Amniotic epithelial cell (primary cell): ENCODE measurements around the gene RPUSD4.

Experiments
- DNase-seq: peaks from one replicate; pipeline ENCODE4 v3.0.0-alpha.2; 2010; ENCODE audit warnings: low read depth

RPUSD4 gene

GRCh38 chr11:126212089-126212660, 725 bp upstream of the RPUSD4 start:
- no peak for DNase-seq

GRCh38 chr11:126210871-126211235, 597 bp downstream of the RPUSD4 start:
- DNase-seq: no peak

- DNase-seq: no peak
Measured at GRCh38 chr11:126207896-126208295, 3.6 kb downstream of the RPUSD4 start.

GRCh38 chr11:126205359-126205758, 6.1 kb downstream of the RPUSD4 start:
- no peak for DNase-seq

- DNase-seq: no peak
Measured at GRCh38 chr11:126202646-126203359, 8.6 kb downstream of the RPUSD4 start.

GRCh38 chr11:126198648-126199047, 12.8 kb downstream of the RPUSD4 start:
- DNase-seq: no peak

- no peak for DNase-seq
Measured at GRCh38 chr11:126197277-126197939, 14.0 kb downstream of the RPUSD4 start.

- no peak for DNase-seq
Measured at GRCh38 chr11:126195119-126195518, 16.3 kb downstream of the RPUSD4 start.

GRCh38 chr11:126194121-126194543, 17.3 kb downstream of the RPUSD4 start:
- peak; percentile 45 for DNase-seq

- no peak for DNase-seq
Measured at GRCh38 chr11:126193038-126193478, 18.4 kb downstream of the RPUSD4 start.

GRCh38 chr11:126192361-126192760, 19.1 kb downstream of the RPUSD4 start:
- DNase-seq: no peak

GRCh38 chr11:126191379-126192073, 19.9 kb downstream of the RPUSD4 start:
- DNase-seq: no peak

- peak; percentile 52 for DNase-seq
Measured at GRCh38 chr11:126190792-126191191, 20.7 kb downstream of the RPUSD4 start.

- no peak for DNase-seq
Measured at GRCh38 chr11:126189109-126189929, 22.1 kb downstream of the RPUSD4 start.

- DNase-seq: no peak
Measured at GRCh38 chr11:126188332-126189108, 22.9 kb downstream of the RPUSD4 start.

GRCh38 chr11:126186708-126187529, 24.5 kb downstream of the RPUSD4 start:
- DNase-seq: no peak

GRCh38 chr11:126186025-126186698, 25.3 kb downstream of the RPUSD4 start:
- DNase-seq: no peak

GRCh38 chr11:126185259-126186024, 26.0 kb downstream of the RPUSD4 start:
- DNase-seq: no peak
